CD4-positive, alpha-beta T cell (primary cell): ENCODE data around the gene CALHM5. TPM values are rescaled to one million over a fixed set of nuclear protein-coding genes. Genes with fewer than 3 reads are reported as not detected.

ENCODE experiments used
- ATAC-seq: fragments of 200-7000 bp; cut with Tn5 transposase; one replicate; pipeline ENCODE4 v1.10.0; 2022; ENCODE audit warnings: mild to moderate bottlenecking; ENCODE audit not compliant: poor library complexity
- CTCF ChIA-PET: fragments of 350-600 bp; sonication (Branson Sonifier 250); formaldehyde crosslinking; loops from one replicate; lab custom pipeline; 2021; ENCODE audit warnings: antibody characterized with exemption, inconsistent platforms; lab: Charles Lee
- POLR2A ChIA-PET: fragments of 350-600 bp; sonication (Branson Sonifier 250); formaldehyde crosslinking; loops from one replicate; lab custom pipeline; 2021; ENCODE audit warnings: antibody characterized with exemption, inconsistent platforms; lab: Charles Lee
- DNase-seq, 14 experiments: peaks; one replicate each; pipeline ENCODE4 v3.0.0-alpha.2; 2013 to 2020; ENCODE audit warnings: mixed read lengths in 2 of 14
- H3K27ac ChIP-seq, 2 donors: one replicate each; pipeline versions ENCODE4 v1.5.1 to v1.7.0; 2013; ENCODE audit warnings: low read length in 2 of 2, low read depth in 1 of 2, mild to moderate bottlenecking in 1 of 2
- H3K27me3 ChIP-seq, 2 experiments: 1 replicate in 1 of 2; 2 replicates in 1 of 2; pipeline versions ENCODE4 v1.6.1 to v1.7.0; 2013; ENCODE audit warnings: low read length in 2 of 2, control low read depth in 1 of 2, mild to moderate bottlenecking in 1 of 2, moderate library complexity in 1 of 2; ENCODE audit not compliant: insufficient read depth in 2 of 2, control insufficient read depth in 1 of 2
- H3K36me3 ChIP-seq: one replicate; pipeline ENCODE4 v1.6.1; 2013; ENCODE audit warnings: low read length, control low read depth; ENCODE audit not compliant: insufficient read depth
- H3K4me1 ChIP-seq: one replicate; pipeline ENCODE4 v1.6.1; 2013; ENCODE audit warnings: low read length, control low read depth; ENCODE audit not compliant: insufficient read depth
- H3K4me3 ChIP-seq: one replicate; pipeline ENCODE4 v1.5.1; 2013; ENCODE audit warnings: mild to moderate bottlenecking, low read length, moderate library complexity
- H3K9me3 ChIP-seq, 2 experiments: 1 replicate in 1 of 2; 2 replicates in 1 of 2; pipeline versions ENCODE4 v1.6.1 to v1.7.0; 2013; ENCODE audit warnings: low read length in 2 of 2, mild to moderate bottlenecking in 2 of 2, control low read depth in 1 of 2, moderate library complexity in 1 of 2; ENCODE audit not compliant: control insufficient read depth in 1 of 2, insufficient read depth in 1 of 2
- H3K27ac Mint-ChIP-seq: one replicate; pipeline ENCODE4 v1.8.0; 2020; ENCODE audit warnings: mixed read lengths
- H3K27me3 Mint-ChIP-seq: one replicate; pipeline ENCODE4 v1.8.0; 2021; ENCODE audit warnings: mixed read lengths
- H3K36me3 Mint-ChIP-seq: one replicate; pipeline ENCODE4 v1.8.0; 2021; ENCODE audit warnings: low read depth, mixed read lengths
- H3K4me1 Mint-ChIP-seq: one replicate; pipeline ENCODE4 v1.8.0; 2021; ENCODE audit warnings: low read depth, mixed read lengths
- H3K4me3 Mint-ChIP-seq: one replicate; pipeline ENCODE4 v1.8.0; 2020; ENCODE audit warnings: mild to moderate bottlenecking, mixed read lengths
- H3K9me3 Mint-ChIP-seq: one replicate; pipeline ENCODE4 v1.8.0; 2020; ENCODE audit warnings: mixed read lengths
- intact Hi-C, 2 experiments: fragments of 100-400 bp; cut with DNase I in 1 of 2; cut with micrococcal nuclease in 1 of 2; formaldehyde crosslinking; loops; one replicate each; pipeline versions ENCODE4 v1.15.1 to v1.9.0; 2023 to 2025; cut with DNase I, micrococcal nuclease
- total RNA-seq, 174 experiments: library from RNA in 2 of 174; stranded (reverse) in 2 of 174; gene quantifications; one replicate each; pipeline ENCODE4 v1.2.3 and lab custom pipeline; 2021 to 2026
- TF ChIP-seq, protein P1 (sequence below): fragments of 200-600 bp; IDR thresholded peaks from one replicate; pipeline ENCODE4 v1.8.0; 2022; ENCODE audit warnings: antibody characterized with exemption, mild to moderate bottlenecking

CALHM5 gene
- total RNA-seq, 2 experiments from 2014 or later: not detected

DNA sequence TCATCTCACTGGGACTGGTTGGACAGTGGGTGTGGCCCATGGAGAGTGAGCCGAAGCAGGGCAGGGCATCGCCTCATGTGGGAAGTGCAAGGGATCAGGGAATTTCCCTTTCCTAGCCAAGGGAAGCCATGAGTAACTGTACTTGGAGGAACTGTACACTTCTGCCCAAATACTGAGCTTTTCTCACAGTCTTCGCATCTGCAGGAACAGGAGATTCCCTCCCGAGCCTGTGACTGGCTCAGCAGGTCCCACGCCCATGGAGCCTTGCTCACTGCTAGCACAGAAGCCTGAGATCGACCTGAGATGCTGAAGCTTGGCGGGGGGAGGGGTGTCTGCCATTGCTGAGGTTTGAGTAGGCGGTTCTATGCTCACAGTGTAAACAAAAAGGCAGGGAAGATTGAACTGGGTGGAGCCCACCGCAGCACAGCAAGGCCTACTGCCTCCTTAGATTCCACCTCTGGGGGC lies 10.4 kb upstream of the CALHM5 start:
- Mint-ChIP-seq H3K4me3 (no peak overlapping the region), H3K4me1 (no peaks in the 10 kb centered on the region), H3K36me3 (no peaks in the 10 kb centered on the region), H3K27me3 (peaks cover 27% of the 10 kb centered on the region), H3K9me3 (peaks cover 2% of the 10 kb centered on the region), H3K27ac (no peak overlapping the region)
- TF ChIP-seq, protein P1, sequence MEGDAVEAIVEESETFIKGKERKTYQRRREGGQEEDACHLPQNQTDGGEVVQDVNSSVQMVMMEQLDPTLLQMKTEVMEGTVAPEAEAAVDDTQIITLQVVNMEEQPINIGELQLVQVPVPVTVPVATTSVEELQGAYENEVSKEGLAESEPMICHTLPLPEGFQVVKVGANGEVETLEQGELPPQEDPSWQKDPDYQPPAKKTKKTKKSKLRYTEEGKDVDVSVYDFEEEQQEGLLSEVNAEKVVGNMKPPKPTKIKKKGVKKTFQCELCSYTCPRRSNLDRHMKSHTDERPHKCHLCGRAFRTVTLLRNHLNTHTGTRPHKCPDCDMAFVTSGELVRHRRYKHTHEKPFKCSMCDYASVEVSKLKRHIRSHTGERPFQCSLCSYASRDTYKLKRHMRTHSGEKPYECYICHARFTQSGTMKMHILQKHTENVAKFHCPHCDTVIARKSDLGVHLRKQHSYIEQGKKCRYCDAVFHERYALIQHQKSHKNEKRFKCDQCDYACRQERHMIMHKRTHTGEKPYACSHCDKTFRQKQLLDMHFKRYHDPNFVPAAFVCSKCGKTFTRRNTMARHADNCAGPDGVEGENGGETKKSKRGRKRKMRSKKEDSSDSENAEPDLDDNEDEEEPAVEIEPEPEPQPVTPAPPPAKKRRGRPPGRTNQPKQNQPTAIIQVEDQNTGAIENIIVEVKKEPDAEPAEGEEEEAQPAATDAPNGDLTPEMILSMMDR: no peak
- intact Hi-C loops: no loop called here
- peaks cover 0 to 8% of the 10 kb centered on the region in 2 experiments for H3K9me3 ChIP-seq
- H3K27me3 ChIP-seq: peaks cover 0 to 3% of the 10 kb centered on the region in 2 experiments
- peak in 6 of 14 experiments; percentile 4 to 62 (median 23) for DNase-seq
- ChIA-PET CTCF (no interaction called here), POLR2A (no interaction called here)
- no peaks in the 10 kb centered on the region for H3K36me3 ChIP-seq
- no peak overlapping the region for H3K4me3 ChIP-seq
- H3K27ac ChIP-seq: no peak overlapping the region
- H3K4me1 ChIP-seq: peaks cover 13% of the 10 kb centered on the region
- peak; percentile 67 for ATAC-seq

DNA sequence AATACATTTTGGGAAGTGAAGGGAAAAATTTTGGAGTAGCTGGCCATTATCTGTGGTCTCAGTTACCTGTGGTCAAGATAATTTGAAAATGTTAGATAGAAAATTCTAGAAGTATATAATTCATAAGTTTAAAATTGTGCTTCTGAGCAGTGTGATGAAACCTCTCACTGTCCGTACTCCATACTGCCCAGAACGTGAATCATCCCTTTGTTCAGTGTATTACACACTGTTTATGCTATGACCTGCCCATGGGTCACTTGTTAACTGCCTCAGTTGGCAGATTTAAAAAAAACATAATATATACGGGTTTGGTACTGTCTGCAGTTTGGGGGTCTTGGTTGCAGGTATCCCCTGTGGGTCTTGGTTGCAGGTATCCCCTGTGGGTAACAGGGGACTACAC lies 4.1 kb upstream of the CALHM5 start:
- Mint-ChIP-seq H3K27me3 (peaks cover 22% of the 10 kb centered on the region), H3K9me3 (peaks cover 8% of the 10 kb centered on the region), H3K4me3 (no peak overlapping the region), H3K27ac (no peak overlapping the region), H3K36me3 (no peaks in the 10 kb centered on the region), H3K4me1 (no peaks in the 10 kb centered on the region)
- no peak overlapping the region for H3K27ac ChIP-seq
- ATAC-seq: no peak
- H3K4me3 ChIP-seq: no peak overlapping the region
- H3K36me3 ChIP-seq: no peaks in the 10 kb centered on the region
- ChIA-PET POLR2A (no interaction called here), CTCF (interaction anchor here (1.0 kb wide), 1 partner anchor 53 kb away, joined by 3 read pairs; no protein-coding TSS in a partner anchor)
- DNase-seq: no peak
- H3K9me3 ChIP-seq: peaks cover 0 to 3% of the 10 kb centered on the region in 2 experiments
- intact Hi-C loops: no loop called here
- TF ChIP-seq, protein P1: no peak
- no peaks in the 10 kb centered on the region for H3K27me3 ChIP-seq
- H3K4me1 ChIP-seq: no peaks in the 10 kb centered on the region

- DNase-seq: no peak
- Mint-ChIP-seq H3K27me3 (peaks cover 9% of the 10 kb centered on the region), H3K9me3 (peaks cover 8% of the 10 kb centered on the region), H3K4me1 (no peaks in the 10 kb centered on the region), H3K4me3 (no peak overlapping the region), H3K36me3 (no peaks in the 10 kb centered on the region), H3K27ac (no peak overlapping the region)
- H3K27me3 ChIP-seq: no peaks in the 10 kb centered on the region
- TF ChIP-seq, protein P1: no peak
- ATAC-seq: no peak
- no peak overlapping the region for H3K27ac ChIP-seq
- intact Hi-C loops: no loop called here
- H3K4me1 ChIP-seq: no peaks in the 10 kb centered on the region
- H3K9me3 ChIP-seq: peaks cover 0 to 3% of the 10 kb centered on the region in 2 experiments
- no peak overlapping the region for H3K4me3 ChIP-seq
- ChIA-PET POLR2A (no interaction called here), CTCF (no interaction called here)
- no peaks in the 10 kb centered on the region for H3K36me3 ChIP-seq
Measured at GRCh38 chr6:116508527-116508926, 2.9 kb upstream of the CALHM5 start.
